Neural cell (in vitro differentiated cells): ENCODE data around the gene TMEM63B.

Source experiments
- CTCF ChIP-seq: fragments of 450-650 bp; IDR thresholded peaks from 2 replicates; pipeline ENCODE4 v1.5.1; 2014; ENCODE audit warnings: antibody characterized with exemption, mild to moderate bottlenecking, moderate library complexity; ENCODE audit not compliant: poor library complexity, severe bottlenecking
- EP300 ChIP-seq: fragments of 450-650 bp; conservative IDR thresholded peaks from 2 replicates; pipeline ENCODE4 v1.6.1; 2014; ENCODE audit warnings: antibody characterized with exemption, mild to moderate bottlenecking, moderate library complexity; ENCODE audit not compliant: poor library complexity, severe bottlenecking
- EZH2 ChIP-seq: fragments of 200-600, 300-800 bp; shearing (Covaris generic), sonication (generic); IDR thresholded peaks from 2 replicates; pipeline ENCODE4 v1.6.1; 2014; ENCODE audit warnings: antibody characterized with exemption, low read length, borderline replicate concordance, mild to moderate bottlenecking; ENCODE audit not compliant: insufficient read depth, poor library complexity, severe bottlenecking
- POLR2AphosphoS5 ChIP-seq: IDR thresholded peaks from 2 replicates; pipeline ENCODE4 v1.6.1; 2012
- RAD21 ChIP-seq: fragments of 450-650 bp; conservative IDR thresholded peaks from 2 replicates; pipeline ENCODE4 v1.6.1; 2014; ENCODE audit warnings: antibody characterized with exemption, mild to moderate bottlenecking, moderate library complexity
- REST ChIP-seq: IDR thresholded peaks from 2 replicates; pipeline ENCODE4 v1.6.1; 2012; ENCODE audit warnings: borderline replicate concordance
- SMC3 ChIP-seq: fragments of 450-650 bp; conservative IDR thresholded peaks from 2 replicates; pipeline ENCODE4 v1.6.1; 2014; ENCODE audit warnings: antibody characterized with exemption, mild to moderate bottlenecking, moderate library complexity; ENCODE audit not compliant: poor library complexity
- TAF1 ChIP-seq: IDR thresholded peaks from 2 replicates; pipeline ENCODE4 v1.6.1; 2012; ENCODE audit warnings: low read depth

GRCh38 chr6:44088827-44089590, 38.3 kb upstream of the TMEM63B start:
- TF ChIP-seq TAF1 (no peak), CTCF (no peak), SMC3 (no peak), EZH2 (no peak), EP300 (no peak), POLR2AphosphoS5 (no peak), REST (no peak), RAD21 (no peak)
